H1 (cell line): ENCODE measurements around the gene KCNRG. TPM values are rescaled to one million over a fixed set of nuclear protein-coding genes. Genes with fewer than 3 reads are reported as not detected.

ENCODE experiments used
- CTCF ChIA-PET: fragments of 300-600 bp; sonication (Branson Sonifier 250); formaldehyde crosslinking; loops from one replicate; lab custom pipeline; 2021; ENCODE audit not compliant: partially characterized antibody; lab: Charles Lee
- POLR2A ChIA-PET: fragments of 300-600 bp; sonication (Branson Sonifier 250); formaldehyde crosslinking; loops from one replicate; lab custom pipeline; 2021; ENCODE audit warnings: inconsistent platforms; ENCODE audit not compliant: partially characterized antibody; lab: Charles Lee
- DNase-seq, 2 experiments: peaks; one replicate each; pipeline versions ENCODE4 v3.0.0 to v3.0.0-alpha.2; 2010 to 2022; ENCODE audit warnings: low spot score in 2 of 2, low read depth in 1 of 2, mixed read lengths in 1 of 2
- FAIRE-seq: peaks from 2 replicates; lab custom pipeline; 2011; peaks lifted over from hg19 to GRCh38; lab: Jason Lieb, UNC
- H2AFZ ChIP-seq: 2 replicates; pipeline ENCODE4 v1.8.1; 2012; ENCODE audit warnings: low read length, inconsistent platforms
- H2AK5ac ChIP-seq: 2 replicates; pipeline ENCODE4 v1.6.1; 2013; ENCODE audit warnings: low read depth, low read length
- H2BK120ac ChIP-seq: replicated peaks from 2 replicates; pipeline ENCODE3; 2013; ENCODE audit warnings: low read depth, low read length, inconsistent platforms
- H2BK12ac ChIP-seq: 2 replicates; pipeline ENCODE4 v1.6.1; 2013; ENCODE audit warnings: low read depth, low read length
- H2BK15ac ChIP-seq: 2 replicates; pipeline ENCODE4 v1.6.1; 2013; ENCODE audit warnings: low read length
- H2BK20ac ChIP-seq: 2 replicates; pipeline ENCODE4 v1.6.1; 2013; ENCODE audit warnings: low read length
- H2BK5ac ChIP-seq: 2 replicates; pipeline ENCODE4 v1.6.1; 2013; ENCODE audit warnings: low read depth, low read length
- H3K14ac ChIP-seq: 2 replicates; pipeline ENCODE4 v1.6.1; 2013; ENCODE audit warnings: inconsistent platforms; ENCODE audit not compliant: insufficient read length
- H3K18ac ChIP-seq: 2 replicates; pipeline ENCODE4 v1.6.1; 2013; ENCODE audit warnings: low read length; ENCODE audit errors: extremely low read depth
- H3K23ac ChIP-seq: 2 replicates; pipeline ENCODE4 v1.6.1; 2013; ENCODE audit warnings: inconsistent platforms; ENCODE audit not compliant: insufficient read length
- H3K23me2 ChIP-seq: 2 replicates; pipeline ENCODE4 v1.6.1; 2013; ENCODE audit warnings: low read depth, low read length
- H3K27ac ChIP-seq: 2 replicates; pipeline ENCODE4 v1.6.1; 2011; ENCODE audit warnings: low read depth, low read length, inconsistent platforms
- H3K27me3 ChIP-seq, 4 experiments: replicated peaks in 1 of 4; 1 replicate in 1 of 4; 2 replicates in 3 of 4; pipeline versions ENCODE4 v1.6.1 to v1.8.1; 2011 to 2013; ENCODE audit warnings: low read length in 3 of 4, mild to moderate bottlenecking in 3 of 4, inconsistent platforms in 2 of 4, mixed read lengths in 2 of 4, moderate library complexity in 1 of 4; ENCODE audit not compliant: control insufficient read depth in 3 of 4, insufficient read depth in 3 of 4; ENCODE audit errors: extremely low read depth in 1 of 4
- H3K36me3 ChIP-seq, 4 experiments: 2 replicates each; pipeline versions ENCODE4 v1.6.1 to v1.8.1; 2011 to 2013; ENCODE audit warnings: mild to moderate bottlenecking in 4 of 4, low read length in 3 of 4, moderate library complexity in 2 of 4, control low read depth in 1 of 4, inconsistent platforms in 1 of 4; ENCODE audit not compliant: insufficient read depth in 4 of 4, control insufficient read depth in 2 of 4
- H3K4ac ChIP-seq: replicated peaks from 2 replicates; pipeline ENCODE3; 2013; ENCODE audit warnings: low read length, low read depth, mixed read lengths, inconsistent platforms; ENCODE audit not compliant: insufficient read length
- H3K4me1 ChIP-seq, 4 experiments: replicated peaks in 1 of 4; 1 replicate in 1 of 4; 2 replicates in 3 of 4; pipeline versions ENCODE4 v1.6.1 to v1.8.1; 2011 to 2013; ENCODE audit warnings: low read length in 3 of 4, inconsistent platforms in 2 of 4, mixed read lengths in 1 of 4; ENCODE audit not compliant: insufficient read depth in 4 of 4, control insufficient read depth in 3 of 4
- H3K4me2 ChIP-seq, 2 experiments: 2 replicates each; pipeline versions ENCODE4 v1.6.1 to v1.8.1; 2011 to 2013; ENCODE audit warnings: low read depth in 2 of 2, low read length in 2 of 2, control low read depth in 1 of 2, inconsistent platforms in 1 of 2, mild to moderate bottlenecking in 1 of 2; ENCODE audit not compliant: insufficient read depth in 1 of 2
- H3K4me3 ChIP-seq, 4 experiments: fragments of 200-600, 300-600 bp in 1 of 4; sonication (generic), shearing (Covaris generic), sonication (Bioruptor Twin) in 1 of 4; 2 replicates each; pipeline versions ENCODE4 v1.5.1 to v1.8.1; 2011 to 2016; ENCODE audit warnings: low read length in 4 of 4, low read depth in 3 of 4, control low read depth in 2 of 4, inconsistent platforms in 2 of 4, mild to moderate bottlenecking in 2 of 4, mixed read lengths in 1 of 4, moderate library complexity in 1 of 4; ENCODE audit not compliant: insufficient read depth in 2 of 4; ENCODE audit errors: extremely low read depth in 1 of 4
- H3K56ac ChIP-seq: replicated peaks from 2 replicates; pipeline ENCODE3; 2013; ENCODE audit warnings: low read depth, mild to moderate bottlenecking, mixed read lengths, low read length, inconsistent platforms; ENCODE audit not compliant: insufficient read length
- H3K79me1 ChIP-seq: 2 replicates; pipeline ENCODE4 v1.6.1; 2013; ENCODE audit warnings: low read depth, low read length, control low read depth
- H3K79me2 ChIP-seq, 2 experiments: 2 replicates each; pipeline versions ENCODE4 v1.6.1 to v1.8.1; 2012 to 2013; ENCODE audit warnings: low read length in 2 of 2, mild to moderate bottlenecking in 2 of 2, inconsistent platforms in 1 of 2; ENCODE audit not compliant: insufficient read depth in 2 of 2, control insufficient read depth in 1 of 2
- H3K9ac ChIP-seq, 4 experiments: replicated peaks in 1 of 4; 1 replicate in 1 of 4; 2 replicates in 3 of 4; pipeline versions ENCODE4 v1.6.1 to v1.8.1; 2011 to 2013; ENCODE audit warnings: low read depth in 3 of 4, low read length in 3 of 4, control low read depth in 2 of 4, mild to moderate bottlenecking in 2 of 4, moderate library complexity in 2 of 4, inconsistent platforms in 1 of 4; ENCODE audit errors: extremely low read depth in 1 of 4
- H3K9me3 ChIP-seq, 2 experiments: 2 replicates each; pipeline versions ENCODE4 v1.6.1 to v1.8.1; 2012 to 2013; ENCODE audit warnings: mild to moderate bottlenecking in 2 of 2, moderate library complexity in 2 of 2, control low read depth in 1 of 2, inconsistent platforms in 1 of 2, low read depth in 1 of 2, low read length in 1 of 2, mixed read lengths in 1 of 2; ENCODE audit not compliant: insufficient read depth in 2 of 2
- H4K20me1 ChIP-seq, 2 experiments: replicated peaks in 1 of 2; 2 replicates each; pipeline versions ENCODE3 to v1.8.1; 2011 to 2013; ENCODE audit warnings: inconsistent platforms in 2 of 2, low read length in 2 of 2, mild to moderate bottlenecking in 1 of 2; ENCODE audit not compliant: insufficient read depth in 2 of 2, control insufficient read depth in 1 of 2
- H4K5ac ChIP-seq: 2 replicates; pipeline ENCODE4 v1.6.1; 2013; ENCODE audit warnings: low read length, low read depth, mixed read lengths, inconsistent platforms; ENCODE audit not compliant: insufficient read length
- H4K8ac ChIP-seq: 2 replicates; pipeline ENCODE4 v1.8.0; 2013; ENCODE audit warnings: mild to moderate bottlenecking, moderate library complexity, low read length, inconsistent platforms; ENCODE audit not compliant: insufficient read depth; ENCODE audit errors: extremely low read depth
- H4K91ac ChIP-seq: replicated peaks from 2 replicates; pipeline ENCODE3; 2013; ENCODE audit warnings: low read length, mixed read lengths, inconsistent platforms; ENCODE audit not compliant: insufficient read length
- RNF2 ChIP-seq: fragments of 200-900, 300-1000 bp; sonication (generic); IDR thresholded peaks from 2 replicates; pipeline ENCODE4 v1.7.1; 2016; ENCODE audit warnings: borderline replicate concordance, low read depth, mild to moderate bottlenecking, antibody characterized with exemption, low read length; ENCODE audit not compliant: poor library complexity, severe bottlenecking; ENCODE audit errors: missing control alignments
- polyA plus RNA-seq, 7 experiments: library from polyadenylated mRNA; depleted of rRNA in 3 of 7; stranded (reverse) in 5 of 7; unstranded in 2 of 7; fragments of >200 nt in 5 of 7; fragments of 200-250 nt in 2 of 7; gene quantifications; 1 replicate in 5 of 7; 2 replicates in 1 of 7; 4 replicates in 1 of 7; pipeline versions ENCODE4 v1.2.1 to v1.2.3, GENCODE V29; 2011 to 2013; ENCODE audit warnings: missing spikeins in 2 of 7, mixed read lengths in 2 of 7
- total RNA-seq: library from RNA; stranded (reverse); fragmentation: NEBNext Ultra II Directional; extraction: Animal tissue kit (Norgen Biotek cat#: 25700); gene quantifications from 2 replicates; pipeline ENCODE4 v1.2.1, GENCODE V29; 2021

KCNRG gene
- total and polyA plus RNA-seq, 2 of the 8 experiments (the other 6 are each of a cell fraction or from before 2014, with no cell fraction given), result 0.65 to 1.2 TPM

DNA sequence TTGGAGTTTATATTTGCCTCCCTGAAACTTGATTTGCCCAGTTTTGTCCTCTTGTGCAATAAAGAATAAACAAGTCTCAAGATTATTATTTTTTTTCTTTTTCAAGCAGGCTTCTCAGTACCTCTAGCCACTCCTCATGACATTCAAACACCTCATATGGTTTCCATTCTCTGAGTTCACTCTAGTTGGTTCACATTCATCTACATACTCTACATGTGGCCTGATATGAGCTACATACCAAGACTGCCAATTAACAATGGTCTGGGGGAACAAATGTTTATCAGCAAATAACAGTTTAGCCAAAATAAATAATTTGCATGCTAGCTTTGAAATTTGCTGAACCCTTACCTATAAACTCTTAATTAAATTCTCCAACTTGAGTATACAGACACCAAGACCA is 22.5 kb downstream of the KCNRG start:
- no peak overlapping the region for H2BK15ac ChIP-seq
- no peak for FAIRE-seq
- no peaks in the 10 kb centered on the region for H3K36me3 ChIP-seq
- no peak overlapping the region for H2BK120ac ChIP-seq
- H3K4me3 ChIP-seq, result no peak overlapping the region
- no peaks in the 10 kb centered on the region for H3K23me2 ChIP-seq
- no peak overlapping the region for H3K4me2 ChIP-seq
- no peak overlapping the region for H3K23ac ChIP-seq
- DNase-seq, result no peak
- H3K18ac ChIP-seq, result no peak overlapping the region
- POLR2A ChIA-PET, result interaction anchor here (1.0 to 1.1 kb wide), 2 partner anchors 41 to 44 kb away, joined by 3 read pairs; partner anchors contain the start of gene TRIM13
- H4K8ac ChIP-seq, result no peak overlapping the region
- H3K27ac ChIP-seq, result no peak overlapping the region
- no peaks in the 10 kb centered on the region for H3K27me3 ChIP-seq
- H4K91ac ChIP-seq, result no peak overlapping the region
- no peak for TF ChIP-seq RNF2
- H2BK5ac ChIP-seq, result no peak overlapping the region
- no peak overlapping the region for H2BK20ac ChIP-seq
- H3K9me3 ChIP-seq, result no peaks in the 10 kb centered on the region
- no peak overlapping the region for H2BK12ac ChIP-seq
- no peaks in the 10 kb centered on the region for H3K79me1 ChIP-seq
- CTCF ChIA-PET, result no interaction called here
- H3K9ac ChIP-seq, result no peak overlapping the region
- no peak overlapping the region for H3K4ac ChIP-seq
- no peak overlapping the region for H3K14ac ChIP-seq
- no peak overlapping the region for H4K5ac ChIP-seq
- H3K4me1 ChIP-seq, result no peaks in the 10 kb centered on the region
- H2AFZ ChIP-seq, result no peak overlapping the region
- no peak overlapping the region for H3K56ac ChIP-seq
- no peaks in the 10 kb centered on the region for H4K20me1 ChIP-seq
- no peaks in the 10 kb centered on the region for H3K79me2 ChIP-seq
- H2AK5ac ChIP-seq, result no peak overlapping the region
